ENCODE measurements around the gene GADD45GIP1. TPM values are rescaled to one million over a fixed set of nuclear protein-coding genes. Genes with fewer than 3 reads are reported as not detected.

GADD45GIP1 gene
- total and polyA plus RNA-seq, 10 of the 15 experiments (the other 5 are each of a cell fraction or from before 2014, with no cell fraction given), result 5.1 to 136 (median 30.1) TPM

- TF ChIP-seq FOXK2 (IDR thresholded peaks at IDR 0.05), result no peak
- no peak for TF ChIP-seq ATF7 (IDR thresholded peaks at IDR 0.05; ENCODE audit: low read depth)
- no peak for TF ChIP-seq SIN3A (IDR thresholded peaks at IDR 0.05; ENCODE audit: low read depth, low read length)
- no peak for TF ChIP-seq LARP7 (IDR thresholded peaks at IDR 0.05)
- no peak for TF ChIP-seq TCF3 (IDR thresholded peaks at IDR 0.05; ENCODE audit: borderline replicate concordance, insufficient read depth, low read depth, low read length)
- no peak for TF ChIP-seq CEBPB (IDR thresholded peaks at IDR 0.05; ENCODE audit: borderline replicate concordance in 1 of 2, low read depth in 2 of 2, low read length in 2 of 2)
- TF ChIP-seq, protein P1, sequence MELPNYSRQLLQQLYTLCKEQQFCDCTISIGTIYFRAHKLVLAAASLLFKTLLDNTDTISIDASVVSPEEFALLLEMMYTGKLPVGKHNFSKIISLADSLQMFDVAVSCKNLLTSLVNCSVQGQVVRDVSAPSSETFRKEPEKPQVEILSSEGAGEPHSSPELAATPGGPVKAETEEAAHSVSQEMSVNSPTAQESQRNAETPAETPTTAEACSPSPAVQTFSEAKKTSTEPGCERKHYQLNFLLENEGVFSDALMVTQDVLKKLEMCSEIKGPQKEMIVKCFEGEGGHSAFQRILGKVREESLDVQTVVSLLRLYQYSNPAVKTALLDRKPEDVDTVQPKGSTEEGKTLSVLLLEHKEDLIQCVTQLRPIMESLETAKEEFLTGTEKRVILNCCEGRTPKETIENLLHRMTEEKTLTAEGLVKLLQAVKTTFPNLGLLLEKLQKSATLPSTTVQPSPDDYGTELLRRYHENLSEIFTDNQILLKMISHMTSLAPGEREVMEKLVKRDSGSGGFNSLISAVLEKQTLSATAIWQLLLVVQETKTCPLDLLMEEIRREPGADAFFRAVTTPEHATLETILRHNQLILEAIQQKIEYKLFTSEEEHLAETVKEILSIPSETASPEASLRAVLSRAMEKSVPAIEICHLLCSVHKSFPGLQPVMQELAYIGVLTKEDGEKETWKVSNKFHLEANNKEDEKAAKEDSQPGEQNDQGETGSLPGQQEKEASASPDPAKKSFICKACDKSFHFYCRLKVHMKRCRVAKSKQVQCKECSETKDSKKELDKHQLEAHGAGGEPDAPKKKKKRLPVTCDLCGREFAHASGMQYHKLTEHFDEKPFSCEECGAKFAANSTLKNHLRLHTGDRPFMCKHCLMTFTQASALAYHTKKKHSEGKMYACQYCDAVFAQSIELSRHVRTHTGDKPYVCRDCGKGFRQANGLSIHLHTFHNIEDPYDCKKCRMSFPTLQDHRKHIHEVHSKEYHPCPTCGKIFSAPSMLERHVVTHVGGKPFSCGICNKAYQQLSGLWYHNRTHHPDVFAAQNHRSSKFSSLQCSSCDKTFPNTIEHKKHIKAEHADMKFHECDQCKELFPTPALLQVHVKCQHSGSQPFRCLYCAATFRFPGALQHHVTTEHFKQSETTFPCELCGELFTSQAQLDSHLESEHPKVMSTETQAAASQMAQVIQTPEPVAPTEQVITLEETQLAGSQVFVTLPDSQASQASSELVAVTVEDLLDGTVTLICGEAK (IDR thresholded peaks at IDR 0.05; ENCODE audit: borderline replicate concordance), result no peak
- TF ChIP-seq, protein P2, sequence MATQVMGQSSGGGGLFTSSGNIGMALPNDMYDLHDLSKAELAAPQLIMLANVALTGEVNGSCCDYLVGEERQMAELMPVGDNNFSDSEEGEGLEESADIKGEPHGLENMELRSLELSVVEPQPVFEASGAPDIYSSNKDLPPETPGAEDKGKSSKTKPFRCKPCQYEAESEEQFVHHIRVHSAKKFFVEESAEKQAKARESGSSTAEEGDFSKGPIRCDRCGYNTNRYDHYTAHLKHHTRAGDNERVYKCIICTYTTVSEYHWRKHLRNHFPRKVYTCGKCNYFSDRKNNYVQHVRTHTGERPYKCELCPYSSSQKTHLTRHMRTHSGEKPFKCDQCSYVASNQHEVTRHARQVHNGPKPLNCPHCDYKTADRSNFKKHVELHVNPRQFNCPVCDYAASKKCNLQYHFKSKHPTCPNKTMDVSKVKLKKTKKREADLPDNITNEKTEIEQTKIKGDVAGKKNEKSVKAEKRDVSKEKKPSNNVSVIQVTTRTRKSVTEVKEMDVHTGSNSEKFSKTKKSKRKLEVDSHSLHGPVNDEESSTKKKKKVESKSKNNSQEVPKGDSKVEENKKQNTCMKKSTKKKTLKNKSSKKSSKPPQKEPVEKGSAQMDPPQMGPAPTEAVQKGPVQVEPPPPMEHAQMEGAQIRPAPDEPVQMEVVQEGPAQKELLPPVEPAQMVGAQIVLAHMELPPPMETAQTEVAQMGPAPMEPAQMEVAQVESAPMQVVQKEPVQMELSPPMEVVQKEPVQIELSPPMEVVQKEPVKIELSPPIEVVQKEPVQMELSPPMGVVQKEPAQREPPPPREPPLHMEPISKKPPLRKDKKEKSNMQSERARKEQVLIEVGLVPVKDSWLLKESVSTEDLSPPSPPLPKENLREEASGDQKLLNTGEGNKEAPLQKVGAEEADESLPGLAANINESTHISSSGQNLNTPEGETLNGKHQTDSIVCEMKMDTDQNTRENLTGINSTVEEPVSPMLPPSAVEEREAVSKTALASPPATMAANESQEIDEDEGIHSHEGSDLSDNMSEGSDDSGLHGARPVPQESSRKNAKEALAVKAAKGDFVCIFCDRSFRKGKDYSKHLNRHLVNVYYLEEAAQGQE (IDR thresholded peaks at IDR 0.05; ENCODE audit: low read depth, low read length), result no peak
- no peak for TF ChIP-seq ZNF217 (IDR thresholded peaks at IDR 0.05)
- TF ChIP-seq IRF5 (IDR thresholded peaks at IDR 0.05; ENCODE audit: borderline replicate concordance), result no peak
- no peak for TF ChIP-seq FOS (IDR thresholded peaks at IDR 0.05; ENCODE audit: borderline replicate concordance, extremely low read depth, insufficient read length)
- no peak for TF ChIP-seq ETV6 (conservative IDR thresholded peaks at IDR 0.05 in 1 of 2, IDR thresholded peaks at IDR 0.05 in 1 of 2; ENCODE audit: borderline replicate concordance in 1 of 2, low read depth in 1 of 2)
Measured at GRCh38 chr19:12912571-12912970, 44.5 kb downstream of the GADD45GIP1 start (continued).
